ENCODE measurements around the gene PTGDS. TPM values are rescaled to one million over a fixed set of nuclear protein-coding genes. Genes with fewer than 3 reads are reported as not detected.

PTGDS gene
- total and polyA plus RNA-seq, 2 experiments from 2014 or later = 0.25 TPM; not detected in 1

DNA sequence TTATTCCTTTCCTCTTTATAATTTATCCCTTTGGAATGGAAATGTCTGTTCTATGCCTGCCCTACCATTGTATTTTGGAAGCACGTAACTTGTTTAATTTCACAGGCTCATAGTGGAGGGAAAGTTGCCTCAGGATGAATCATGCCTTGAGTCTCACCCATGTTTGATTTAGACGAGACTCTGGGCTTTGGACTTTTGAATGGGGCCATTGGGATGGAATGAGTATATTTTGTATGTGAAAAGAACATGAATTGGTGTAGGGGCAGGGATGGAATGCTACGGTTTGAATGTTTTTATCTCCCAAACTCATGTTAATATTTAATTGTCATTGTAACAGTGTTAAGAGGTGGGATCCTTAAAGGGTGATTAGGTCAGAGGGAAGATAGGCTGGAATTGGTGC lies 43.0 kb upstream of the PTGDS start:
- no peak overlapping the region for H3K9ac ChIP-seq
- no peaks in the 10 kb centered on the region for H3K36me3 ChIP-seq (ENCODE audit: low read depth)
- no peaks in the 10 kb centered on the region for H3K9me3 ChIP-seq (ENCODE audit: low read depth)
- WGBS, 2 experiments (ENCODE audit: low coverage in 1 of 2, low lambda C conversion rate in 2 of 2, missing lambda C conversion rate in 2 of 2) = 96 to 97% methylated on average over 3 of the region's 3 CpGs
- no peak overlapping the region for H2AFZ ChIP-seq
- no peaks in the 10 kb centered on the region for H3K27me3 ChIP-seq (replicated peaks; ENCODE audit: insufficient read depth)
- no peaks in the 10 kb centered on the region for H3K9me2 ChIP-seq (ENCODE audit: insufficient read depth)
- H3K4me3 ChIP-seq = no peak overlapping the region
- in situ Hi-C loops (cut with MboI) = no loop called here
- H3F3A ChIP-seq (ENCODE audit: insufficient read depth) = peaks cover 16% of the 10 kb centered on the region; the same call in 1 of the 2 replicates
- no peak overlapping the region for H3K27ac ChIP-seq
- no peaks in the 10 kb centered on the region for H4K20me1 ChIP-seq (ENCODE audit: insufficient read depth)
- no peak overlapping the region for H3K4me2 ChIP-seq (ENCODE audit: unreplicated experiment)
- no peak for DNase-seq
- TF ChIP-seq EZH2phosphoT487 (IDR thresholded peaks at IDR 0.05; ENCODE audit: insufficient read depth, low read depth) = no peak
- H3K79me2 ChIP-seq (ENCODE audit: insufficient read depth) = no peaks in the 10 kb centered on the region
- H3K4me1 ChIP-seq (ENCODE audit: insufficient read depth) = no peaks in the 10 kb centered on the region

DNA sequence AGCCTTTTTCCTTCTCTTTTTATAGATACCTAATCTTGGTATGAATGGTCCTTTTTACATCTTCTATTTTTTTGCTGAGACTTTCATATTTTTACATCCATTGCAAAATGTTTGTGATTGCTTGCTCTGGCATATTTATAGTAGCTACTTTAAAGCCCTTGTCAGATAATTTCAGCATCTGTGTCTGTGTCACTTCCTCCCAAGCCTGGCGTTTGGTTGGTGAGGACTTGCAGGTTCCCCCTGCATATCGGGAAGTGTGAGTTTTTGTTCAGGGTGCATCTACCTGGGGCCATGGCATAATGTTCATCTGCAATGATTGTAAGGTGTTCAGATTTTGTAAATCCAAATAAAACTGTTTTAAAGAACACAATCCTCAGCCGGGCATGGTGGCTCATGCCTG lies 41.7 kb upstream of the PTGDS start:
- Histone ChIP-seq H3K9me3 (ENCODE audit: low read depth) (no peaks in the 10 kb centered on the region), H3K27me3 (replicated peaks; ENCODE audit: insufficient read depth) (no peaks in the 10 kb centered on the region), H4K20me1 (ENCODE audit: insufficient read depth) (no peaks in the 10 kb centered on the region), H3F3A (ENCODE audit: insufficient read depth) (peaks cover 16% of the 10 kb centered on the region; the same call in 1 of the 2 replicates), H3K27ac (no peak overlapping the region), H3K79me2 (ENCODE audit: insufficient read depth) (no peaks in the 10 kb centered on the region; the same call in 1 of the 2 replicates), H3K9me2 (ENCODE audit: insufficient read depth) (no peaks in the 10 kb centered on the region), H3K9ac (no peak overlapping the region), H3K36me3 (ENCODE audit: low read depth) (peaks cover 3% of the 10 kb centered on the region; the same call in 1 of the 2 replicates), H2AFZ (no peak overlapping the region), H3K4me1 (ENCODE audit: insufficient read depth) (no peaks in the 10 kb centered on the region), H3K4me2 (ENCODE audit: unreplicated experiment) (no peak overlapping the region), H3K4me3 (no peak overlapping the region)
- WGBS, 2 experiments (ENCODE audit: low coverage in 1 of 2, low lambda C conversion rate in 2 of 2, missing lambda C conversion rate in 2 of 2) = 71 to 72% methylated on average over 3 of the region's 3 CpGs
- in situ Hi-C loops (cut with MboI) = no loop called here
- TF ChIP-seq EZH2 (IDR thresholded peaks at IDR 0.05; ENCODE audit: insufficient read depth, poor library complexity, severe bottlenecking) (no peak), EZH2phosphoT487 (IDR thresholded peaks at IDR 0.05; ENCODE audit: insufficient read depth, low read depth) (no peak)
- no peak for DNase-seq

DNA sequence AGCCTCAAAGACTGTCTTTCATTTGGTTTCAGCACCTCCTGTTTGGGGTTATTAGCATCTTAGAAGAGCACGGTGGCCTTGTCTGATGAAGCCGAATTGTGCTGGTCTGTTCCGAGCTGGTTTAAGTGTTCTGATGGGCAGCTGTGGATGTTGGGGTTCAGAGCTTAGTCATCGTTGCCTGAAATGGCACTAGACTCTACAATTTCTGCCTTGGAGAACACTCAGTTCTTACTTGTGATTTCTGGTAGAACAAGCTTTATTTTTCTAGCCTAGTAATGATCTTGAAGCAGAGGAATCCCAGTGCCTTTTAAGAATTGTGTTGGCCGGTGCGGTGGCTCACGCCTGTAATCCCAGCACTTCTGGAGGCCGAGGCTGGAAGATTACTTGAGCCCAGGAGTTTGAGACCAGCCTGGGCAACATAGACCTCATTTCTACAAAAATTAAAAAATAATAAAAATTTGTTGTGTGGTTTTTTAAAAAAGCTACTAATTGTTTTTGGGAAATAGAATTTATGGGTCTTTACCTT lies 40.6 kb upstream of the PTGDS start:
- H3K4me1 ChIP-seq (ENCODE audit: insufficient read depth) = no peaks in the 10 kb centered on the region

GRCh38 chr9:136937186-136938001 lies 39.9 kb upstream of the PTGDS start:
- no peak for TF ChIP-seq EZH2phosphoT487 (IDR thresholded peaks at IDR 0.05; ENCODE audit: insufficient read depth, low read depth)
- TF ChIP-seq EZH2 (IDR thresholded peaks at IDR 0.05; ENCODE audit: insufficient read depth, poor library complexity, severe bottlenecking) = no peak
- no peaks in the 10 kb centered on the region for H3K9me3 ChIP-seq (ENCODE audit: low read depth)
- H3K36me3 ChIP-seq (ENCODE audit: low read depth) = peaks cover 16% of the 10 kb centered on the region; the same call in 1 of the 2 replicates
- H3K9ac ChIP-seq = no peak overlapping the region
- no peak overlapping the region for H2AFZ ChIP-seq
- no peak overlapping the region for H3K27ac ChIP-seq
- no peak overlapping the region for H3K4me2 ChIP-seq (ENCODE audit: unreplicated experiment)
- H4K20me1 ChIP-seq (ENCODE audit: insufficient read depth) = no peaks in the 10 kb centered on the region
- in situ Hi-C loops (cut with MboI) = no loop called here
- H3K27me3 ChIP-seq (replicated peaks; ENCODE audit: insufficient read depth) = no peaks in the 10 kb centered on the region
- peaks cover 16% of the 10 kb centered on the region; the same call in 1 of the 2 replicates for H3F3A ChIP-seq (ENCODE audit: insufficient read depth)
- H3K79me2 ChIP-seq (ENCODE audit: insufficient read depth) = peaks cover 13% of the 10 kb centered on the region
- H3K4me1 ChIP-seq (ENCODE audit: insufficient read depth) = no peaks in the 10 kb centered on the region
- no peak for DNase-seq
- H3K9me2 ChIP-seq (ENCODE audit: insufficient read depth) = no peaks in the 10 kb centered on the region
- 89 to 91% methylated on average over 15 of the region's 15 CpGs for WGBS, 2 experiments (ENCODE audit: low coverage in 1 of 2, low lambda C conversion rate in 2 of 2, missing lambda C conversion rate in 2 of 2)
- H3K4me3 ChIP-seq = no peak overlapping the region

More for the DNA sequence above, 40.6 kb upstream of the PTGDS start:
- Histone ChIP-seq H3K36me3 (ENCODE audit: low read depth) (peaks cover 11% of the 10 kb centered on the region; the same call in 1 of the 2 replicates), H3K4me2 (ENCODE audit: unreplicated experiment) (no peak overlapping the region), H3K27me3 (replicated peaks; ENCODE audit: insufficient read depth) (no peaks in the 10 kb centered on the region), H2AFZ (no peak overlapping the region), H3K4me3 (no peak overlapping the region), H3F3A (ENCODE audit: insufficient read depth) (peaks cover 16% of the 10 kb centered on the region; the same call in 1 of the 2 replicates), H3K79me2 (ENCODE audit: insufficient read depth) (peaks cover 7% of the 10 kb centered on the region), H3K9me2 (ENCODE audit: insufficient read depth) (no peaks in the 10 kb centered on the region), H3K9ac (no peak overlapping the region), H4K20me1 (ENCODE audit: insufficient read depth) (no peaks in the 10 kb centered on the region), H3K27ac (no peak overlapping the region), H3K9me3 (ENCODE audit: low read depth) (no peaks in the 10 kb centered on the region)
- 77 to 89% methylated on average over 8 of the region's 8 CpGs for WGBS, 2 experiments (ENCODE audit: low coverage in 1 of 2, low lambda C conversion rate in 2 of 2, missing lambda C conversion rate in 2 of 2)
- no peak for DNase-seq
- in situ Hi-C loops (cut with MboI) = no loop called here
- no peak for TF ChIP-seq EZH2 (IDR thresholded peaks at IDR 0.05; ENCODE audit: insufficient read depth, poor library complexity, severe bottlenecking)
- TF ChIP-seq EZH2phosphoT487 (IDR thresholded peaks at IDR 0.05; ENCODE audit: insufficient read depth, low read depth) = no peak
